Islet of Langerhans (tissue), 1 donor: ENCODE measurements around the gene SENP1.

ENCODE experiments used
- FAIRE-seq: peaks from one replicate; lab custom pipeline; 2011; peaks lifted over from hg19 to GRCh38; lab: Jason Lieb, UNC

The SENP1 gene

DNA sequence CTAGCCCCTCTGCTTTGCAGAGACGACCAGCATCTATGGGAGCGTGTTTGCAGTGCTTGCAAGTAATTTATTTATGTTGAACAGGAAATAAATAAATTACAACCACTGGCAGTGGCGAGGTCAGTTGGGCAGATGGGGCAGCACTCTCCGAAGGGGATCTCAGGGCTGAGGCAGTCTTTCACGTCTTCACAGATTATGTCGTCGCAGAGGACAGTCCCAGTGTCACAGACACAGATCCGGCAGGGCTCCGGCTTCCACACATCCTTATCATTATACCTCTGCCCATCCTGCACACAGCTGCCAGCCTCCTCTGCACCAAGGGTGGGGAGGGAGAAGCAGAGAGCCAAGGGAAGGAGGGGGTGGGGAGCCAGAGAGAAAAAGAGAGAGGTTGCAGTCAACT lies 106.1 kb downstream of the SENP1 start:
- FAIRE-seq = no peak

DNA sequence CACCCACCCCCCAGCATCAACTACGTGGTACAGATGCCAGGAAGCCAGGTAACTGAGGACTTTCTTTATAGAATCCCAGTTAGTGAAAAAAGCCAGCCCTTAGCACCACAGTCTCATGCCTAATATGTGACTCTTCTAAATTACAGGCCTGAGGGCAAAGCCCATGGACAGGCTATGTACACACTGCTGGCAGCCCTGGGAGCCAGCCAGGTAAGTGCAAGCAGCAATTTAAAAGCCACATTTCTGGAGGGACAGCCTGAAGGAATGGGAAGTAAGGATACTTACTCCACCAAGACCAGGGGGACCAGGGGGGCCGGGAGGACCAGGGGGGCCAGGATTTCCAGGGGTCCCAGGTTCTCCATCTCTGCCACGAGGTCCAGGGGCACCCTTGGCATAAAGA lies 108.6 kb downstream of the SENP1 start:
- no peak for FAIRE-seq

DNA sequence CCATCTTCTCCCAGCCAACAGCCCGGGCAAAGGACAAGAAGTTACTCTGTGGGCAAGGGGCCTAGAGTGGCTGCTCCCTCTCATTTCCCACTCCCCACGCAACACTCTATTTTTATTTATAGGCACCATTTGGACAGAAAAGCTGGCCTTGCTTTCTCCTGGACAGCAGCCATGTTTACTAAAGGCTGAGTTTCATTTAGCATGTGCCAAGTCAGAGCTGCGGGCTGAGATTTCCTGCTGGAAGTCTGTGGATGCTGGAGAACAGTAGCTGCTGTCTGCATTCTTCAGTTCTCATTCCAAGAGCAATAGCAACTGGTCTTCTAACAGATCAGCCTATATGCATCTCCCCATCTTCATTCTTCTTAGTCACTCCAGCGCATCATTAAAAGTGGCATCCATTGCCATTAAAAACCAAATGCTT lies 109.9 kb downstream of the SENP1 start:
- FAIRE-seq = no peak

DNA sequence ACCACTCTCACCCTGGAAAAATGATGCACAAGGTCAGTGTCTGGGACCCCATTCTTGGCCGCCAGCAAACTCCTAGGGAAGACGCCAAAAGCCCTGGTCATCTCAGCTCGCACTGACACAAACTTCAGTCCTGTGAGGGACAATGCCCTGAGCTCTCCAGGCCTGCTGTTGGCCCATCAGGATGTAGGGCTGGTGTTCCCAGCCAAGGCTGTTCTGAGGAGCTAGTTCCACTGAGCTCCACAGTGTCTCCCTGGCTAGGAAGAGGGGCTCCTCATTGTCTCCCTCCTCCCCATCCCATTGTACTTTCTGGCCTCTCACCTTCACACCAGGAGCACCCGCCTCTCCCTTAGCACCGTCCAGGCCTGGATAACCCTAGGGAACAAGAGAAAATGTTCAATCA lies 112.4 kb downstream of the SENP1 start:
- no peak for FAIRE-seq
